Measurements from ENCODE around the gene LRTM2.
"Not testable (repeated sequence)": the region's sequence is repeated elsewhere in the genome, so short reads cannot be mapped to it uniquely, and the experiment has no call there.

The LRTM2 gene

GRCh38 chr12:1815108-1815507 is 5.3 kb upstream of the LRTM2 start:
- in situ Hi-C loops (cut with MboI; ENCODE audit: low pct_unique_long_range_greater_than_20kb, low sequenced_read_pairs, unreplicated experiment), result no loop called here

DNA sequence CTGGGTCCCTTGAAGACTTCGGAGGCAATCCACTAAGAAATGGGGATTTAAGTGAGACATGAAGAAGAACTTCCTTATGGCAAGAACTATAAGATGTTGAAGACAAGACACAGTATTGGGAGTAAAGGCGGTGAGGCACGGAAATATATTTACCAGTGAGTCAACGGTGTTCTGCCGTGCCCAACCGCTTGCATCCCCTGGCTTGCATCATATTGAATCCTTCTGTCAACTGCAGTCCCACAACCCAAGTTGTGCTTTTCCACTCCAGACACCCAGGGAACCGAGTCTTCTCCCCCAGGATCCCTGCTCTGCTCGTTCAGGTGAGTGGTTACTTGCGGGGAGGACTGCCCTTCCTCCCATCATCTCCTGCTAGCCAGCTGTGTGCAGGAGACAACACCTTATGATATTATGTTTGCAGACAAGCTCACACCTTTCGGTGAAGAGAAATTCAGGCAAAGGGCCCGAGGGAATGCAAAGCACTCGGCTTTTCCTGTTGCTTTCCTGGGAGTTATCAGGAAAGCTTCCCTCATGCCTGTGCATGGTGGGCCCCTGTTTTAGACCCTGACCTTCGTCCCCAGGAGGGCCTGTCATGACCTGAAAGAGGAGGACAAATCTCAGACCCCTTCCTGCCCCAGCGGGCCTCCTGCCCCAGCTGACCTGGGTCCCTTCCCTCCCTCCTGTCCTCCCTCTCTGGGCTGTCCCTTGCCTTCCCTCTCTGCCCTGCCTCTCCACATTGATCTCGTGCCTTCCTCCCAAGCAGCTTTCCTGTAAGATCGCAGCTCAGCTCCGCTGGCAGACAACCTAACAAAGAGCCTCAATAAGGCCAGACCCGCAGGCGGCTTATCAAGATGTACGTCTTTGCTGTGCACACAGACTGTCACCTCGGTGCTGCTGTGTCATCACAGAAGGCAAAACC is 4.3 kb upstream of the LRTM2 start:
- in situ Hi-C loops (cut with MboI; ENCODE audit: low pct_unique_long_range_greater_than_20kb, low sequenced_read_pairs, unreplicated experiment), result no loop called here
- DNase-seq (ENCODE audit: low spot score), result no peak
- TF ChIP-seq, protein P1, sequence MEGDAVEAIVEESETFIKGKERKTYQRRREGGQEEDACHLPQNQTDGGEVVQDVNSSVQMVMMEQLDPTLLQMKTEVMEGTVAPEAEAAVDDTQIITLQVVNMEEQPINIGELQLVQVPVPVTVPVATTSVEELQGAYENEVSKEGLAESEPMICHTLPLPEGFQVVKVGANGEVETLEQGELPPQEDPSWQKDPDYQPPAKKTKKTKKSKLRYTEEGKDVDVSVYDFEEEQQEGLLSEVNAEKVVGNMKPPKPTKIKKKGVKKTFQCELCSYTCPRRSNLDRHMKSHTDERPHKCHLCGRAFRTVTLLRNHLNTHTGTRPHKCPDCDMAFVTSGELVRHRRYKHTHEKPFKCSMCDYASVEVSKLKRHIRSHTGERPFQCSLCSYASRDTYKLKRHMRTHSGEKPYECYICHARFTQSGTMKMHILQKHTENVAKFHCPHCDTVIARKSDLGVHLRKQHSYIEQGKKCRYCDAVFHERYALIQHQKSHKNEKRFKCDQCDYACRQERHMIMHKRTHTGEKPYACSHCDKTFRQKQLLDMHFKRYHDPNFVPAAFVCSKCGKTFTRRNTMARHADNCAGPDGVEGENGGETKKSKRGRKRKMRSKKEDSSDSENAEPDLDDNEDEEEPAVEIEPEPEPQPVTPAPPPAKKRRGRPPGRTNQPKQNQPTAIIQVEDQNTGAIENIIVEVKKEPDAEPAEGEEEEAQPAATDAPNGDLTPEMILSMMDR (IDR thresholded peaks at IDR 0.05; ENCODE audit: extremely low read depth, insufficient read depth, missing control alignments), result no peak

More at GRCh38 chr12:1815108-1815507, 5.3 kb upstream of the LRTM2 start:
- no peak for DNase-seq (ENCODE audit: low spot score)
- TF ChIP-seq, protein P1 (IDR thresholded peaks at IDR 0.05; ENCODE audit: extremely low read depth, insufficient read depth, missing control alignments), result no peak

DNA sequence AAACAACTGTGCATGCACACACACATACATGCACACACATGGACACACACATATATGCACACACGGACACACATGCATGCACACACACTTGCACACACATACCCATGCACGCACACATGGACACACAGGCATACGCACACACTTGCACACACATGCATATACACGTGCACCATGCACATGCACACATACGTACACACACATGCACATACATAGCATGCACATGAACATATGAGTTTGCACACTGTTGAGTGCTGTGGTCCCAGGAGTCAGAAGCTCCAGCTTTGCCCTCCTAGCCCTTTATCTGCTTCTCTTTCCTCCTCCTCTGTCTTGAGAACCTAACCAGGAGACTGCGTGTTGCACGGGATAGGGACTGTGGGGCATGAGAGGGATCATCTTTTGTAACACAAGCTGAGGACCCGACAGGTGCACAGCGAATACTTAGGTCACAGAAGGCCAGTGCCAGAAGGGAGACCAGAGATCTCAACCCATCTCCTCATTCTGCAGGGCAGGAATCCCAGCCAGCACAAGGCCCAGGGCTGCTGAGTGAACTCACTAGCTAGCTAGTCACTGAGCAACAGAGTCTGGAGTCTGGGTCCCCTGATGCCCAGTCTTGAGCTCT is 3.5 kb upstream of the LRTM2 start:
- TF ChIP-seq, protein P1 (IDR thresholded peaks at IDR 0.05; ENCODE audit: extremely low read depth, insufficient read depth, missing control alignments), result no peak
- DNase-seq (ENCODE audit: low spot score), result no peak
- in situ Hi-C loops (cut with MboI; ENCODE audit: low pct_unique_long_range_greater_than_20kb, low sequenced_read_pairs, unreplicated experiment), result no loop called here

GRCh38 chr12:1817928-1818327 is 2.4 kb upstream of the LRTM2 start:
- in situ Hi-C loops (cut with MboI; ENCODE audit: low pct_unique_long_range_greater_than_20kb, low sequenced_read_pairs, unreplicated experiment), result not testable (repeated sequence)

DNA sequence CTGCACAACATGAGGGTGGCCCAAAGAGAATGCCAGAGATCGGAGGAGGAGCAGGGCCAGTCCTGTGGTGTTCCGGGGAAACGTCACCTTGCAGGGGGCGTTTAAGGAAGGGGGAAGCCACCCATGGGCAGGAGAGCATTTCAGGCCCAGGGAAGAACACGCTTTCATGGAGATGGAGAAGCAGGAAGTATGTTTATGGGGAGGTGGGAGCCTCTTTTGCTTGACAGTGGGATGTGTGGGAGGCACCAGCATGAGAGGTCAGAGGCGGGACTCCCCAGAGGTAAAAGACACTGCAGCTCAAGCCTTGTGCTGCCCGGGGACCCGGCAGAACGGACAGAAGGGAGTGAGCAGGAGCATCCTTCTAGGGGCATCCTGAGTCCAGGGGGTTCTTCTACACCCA is 1.3 kb upstream of the LRTM2 start:
- in situ Hi-C loops (cut with MboI; ENCODE audit: low pct_unique_long_range_greater_than_20kb, low sequenced_read_pairs, unreplicated experiment), result no loop called here
- TF ChIP-seq, protein P1 (IDR thresholded peaks at IDR 0.05; ENCODE audit: extremely low read depth, insufficient read depth, missing control alignments), result no peak
- no peak for DNase-seq (ENCODE audit: low spot score)

More at GRCh38 chr12:1817928-1818327, 2.4 kb upstream of the LRTM2 start:
- DNase-seq (ENCODE audit: low spot score), result not testable (repeated sequence)

GRCh38 chr12:1819571-1819970 is 794 bp upstream of the LRTM2 start:
- in situ Hi-C loops (cut with MboI; ENCODE audit: low pct_unique_long_range_greater_than_20kb, low sequenced_read_pairs, unreplicated experiment), result no loop called here
- DNase-seq (ENCODE audit: low spot score), result no peak
- TF ChIP-seq, protein P1 (IDR thresholded peaks at IDR 0.05; ENCODE audit: extremely low read depth, insufficient read depth, missing control alignments), result no peak

GRCh38 chr12:1820896-1821291 is 529 bp downstream of the LRTM2 start:
- in situ Hi-C loops (cut with MboI; ENCODE audit: low pct_unique_long_range_greater_than_20kb, low sequenced_read_pairs, unreplicated experiment), result no loop called here
- no peak for DNase-seq (ENCODE audit: low spot score)
- TF ChIP-seq, protein P1 (IDR thresholded peaks at IDR 0.05; ENCODE audit: extremely low read depth, insufficient read depth, missing control alignments), result no peak

Data from GM13977 (cell line).